Right lobe of liver (tissue), 6 donors: ENCODE data around the gene COL6A5. TPM values are rescaled to one million over a fixed set of nuclear protein-coding genes. Genes with fewer than 3 reads are reported as not detected.

Experiments
- ATAC-seq, 4 donors: fragments of 200-7000 bp; cut with Tn5 transposase; one replicate each; pipeline ENCODE4 v1.9.1; 2020; ENCODE audit warnings: mild to moderate bottlenecking in 4 of 4, moderate library complexity in 4 of 4
- DNase-seq, 3 donors: peaks; one replicate each; pipeline ENCODE4 v3.0.0-alpha.2; 2020
- H3K27ac ChIP-seq, 3 donors: fragments of 200-600 bp; one replicate each; pipeline ENCODE4 v1.8.0; 2022
- H3K27me3 ChIP-seq, 2 donors: fragments of 200-600 bp; one replicate each; pipeline ENCODE4 v1.8.0; 2022
- H3K36me3 ChIP-seq, 4 donors: fragments of 200-600 bp; sonication (generic) in 1 of 4; one replicate each; pipeline versions ENCODE4 v1.5.1 to v1.8.0; 2017 to 2022; ENCODE audit warnings: control low read depth in 1 of 4
- H3K4me1 ChIP-seq, 4 donors: fragments of 200-600 bp; sonication (generic) in 1 of 4; one replicate each; pipeline versions ENCODE4 v1.5.1 to v1.8.0; 2017 to 2022; ENCODE audit warnings: control low read depth in 1 of 4
- H3K4me3 ChIP-seq, 3 donors: fragments of 200-600 bp; one replicate each; pipeline ENCODE4 v1.8.0; 2022
- H3K9me3 ChIP-seq, 4 donors: fragments of 200-600 bp; sonication (generic) in 1 of 4; one replicate each; pipeline versions ENCODE4 v1.5.1 to v1.8.0; 2017 to 2022; ENCODE audit warnings: control low read depth in 1 of 4
- CTCF ChIP-seq, 4 donors: fragments of 200-600 bp in 3 of 4; fragments of 450-650 bp in 1 of 4; IDR thresholded peaks; one replicate each; pipeline versions ENCODE4 v1.5.1 to v1.8.0; 2016 to 2022; ENCODE audit warnings: antibody characterized with exemption in 4 of 4, mild to moderate bottlenecking in 2 of 4
- POLR2A ChIP-seq: fragments of 450-650 bp; IDR thresholded peaks from one replicate; pipeline ENCODE4 v1.6.1; 2017; ENCODE audit warnings: antibody characterized with exemption, mild to moderate bottlenecking
- WGBS: methylation state at CpG from one replicate; pipeline ENCODE4 v1.1.6; 2018; ENCODE audit warnings: low coverage, low lambda C conversion rate; ENCODE audit not compliant: insufficient coverage; ENCODE audit errors: missing lambda C conversion rate; 5-methylcytosine and 5-hydroxymethylcytosine counted together
- intact Hi-C, 2 donors: fragments of 100-400 bp; cut with DNase I; formaldehyde crosslinking; loops; one replicate each; pipeline versions ENCODE4 v1.11.2 to v1.14.1; 2022
- total RNA-seq, 6 experiments: library from RNA; depleted of rRNA in 2 of 6; stranded (reverse); fragments of >200 nt in 2 of 6; fragmentation: NEBNext Ultra II Directional in 3 of 6; extraction: Animal tissue kit (Norgen Biotek cat#: 25700) in 3 of 6; gene quantifications; one replicate each; pipeline versions ENCODE4 v1.1.0 to v1.2.4, GENCODE V29; 2016 to 2023
- donor health status: DM: no; HTN: yes; CAD: no.
- donor health status: DM: no; HTN: no; CAD: no.
- donor health status: DM: no; HTN: no; CAD: no.
- donor health status: DM: no; HTN: yes; CAD: no.
- donor health status: DM: no; HTN: yes; CAD: no.

The COL6A5 gene
- total RNA-seq, 6 experiments from 2014 or later = not detected

- no peak for DNase-seq
- H3K27ac ChIP-seq = no peak overlapping the region
- H3K4me3 ChIP-seq = no peak overlapping the region
- no peaks in the 10 kb centered on the region for H3K4me1 ChIP-seq
- no peaks in the 10 kb centered on the region for H3K9me3 ChIP-seq
- no peak for ATAC-seq
- intact Hi-C loops = no loop called here
- TF ChIP-seq CTCF (IDR thresholded peaks at IDR 0.05) (no peak), POLR2A (no peak)
- no peaks in the 10 kb centered on the region for H3K36me3 ChIP-seq
- H3K27me3 ChIP-seq = no peaks in the 10 kb centered on the region
- WGBS = 31% methylated on average over 1 of the region's 1 CpG
Measured at GRCh38 chr3:130377960-130378676, 32.6 kb downstream of the COL6A5 start.

- no peaks in the 10 kb centered on the region for H3K9me3 ChIP-seq
- intact Hi-C loops = no loop called here
- H3K4me3 ChIP-seq = no peak overlapping the region
- 63% methylated on average over 7 of the region's 7 CpGs for WGBS
- H3K4me1 ChIP-seq = no peaks in the 10 kb centered on the region
- DNase-seq (no peak), ATAC-seq (no peak)
- H3K27ac ChIP-seq = no peak overlapping the region
- H3K36me3 ChIP-seq = no peaks in the 10 kb centered on the region
- no peaks in the 10 kb centered on the region for H3K27me3 ChIP-seq
- TF ChIP-seq POLR2A (no peak), CTCF (IDR thresholded peaks at IDR 0.05) (no peak)
Measured at GRCh38 chr3:130378677-130379191, 33.3 kb downstream of the COL6A5 start.

GRCh38 chr3:130379274-130379673 is 33.8 kb downstream of the COL6A5 start:
- H3K27me3 ChIP-seq = no peaks in the 10 kb centered on the region
- H3K9me3 ChIP-seq = no peaks in the 10 kb centered on the region
- H3K36me3 ChIP-seq = no peaks in the 10 kb centered on the region
- no peak overlapping the region for H3K27ac ChIP-seq
- no peak for TF ChIP-seq POLR2A
- no peak for TF ChIP-seq CTCF (IDR thresholded peaks at IDR 0.05)
- H3K4me1 ChIP-seq = no peaks in the 10 kb centered on the region
- no peak for DNase-seq
- intact Hi-C loops = no loop called here
- WGBS = 48% methylated on average over 6 of the region's 6 CpGs
- no peak for ATAC-seq
- no peak overlapping the region for H3K4me3 ChIP-seq

GRCh38 chr3:130380398-130380797 is 34.9 kb downstream of the COL6A5 start:
- intact Hi-C loops = no loop called here
- H3K9me3 ChIP-seq = no peaks in the 10 kb centered on the region
- DNase-seq (no peak), ATAC-seq (no peak)
- no peak for TF ChIP-seq POLR2A
- no peak for TF ChIP-seq CTCF (IDR thresholded peaks at IDR 0.05)
- no peak overlapping the region for H3K4me3 ChIP-seq
- no peaks in the 10 kb centered on the region for H3K27me3 ChIP-seq
- no peaks in the 10 kb centered on the region for H3K36me3 ChIP-seq
- H3K27ac ChIP-seq = no peak overlapping the region
- no peaks in the 10 kb centered on the region for H3K4me1 ChIP-seq
